Fibroblast of peridontal ligament (primary cell): Measurements from ENCODE around the gene TMEM219.
"Not testable (repeated sequence)": the region's sequence is repeated elsewhere in the genome, so short reads cannot be mapped to it uniquely, and the experiment has no call there.

ENCODE experiments used
- DNase-seq: peaks from one replicate; pipeline ENCODE4 v3.0.0-alpha.2; 2010; ENCODE audit errors: extremely low read depth

Gene TMEM219

DNA sequence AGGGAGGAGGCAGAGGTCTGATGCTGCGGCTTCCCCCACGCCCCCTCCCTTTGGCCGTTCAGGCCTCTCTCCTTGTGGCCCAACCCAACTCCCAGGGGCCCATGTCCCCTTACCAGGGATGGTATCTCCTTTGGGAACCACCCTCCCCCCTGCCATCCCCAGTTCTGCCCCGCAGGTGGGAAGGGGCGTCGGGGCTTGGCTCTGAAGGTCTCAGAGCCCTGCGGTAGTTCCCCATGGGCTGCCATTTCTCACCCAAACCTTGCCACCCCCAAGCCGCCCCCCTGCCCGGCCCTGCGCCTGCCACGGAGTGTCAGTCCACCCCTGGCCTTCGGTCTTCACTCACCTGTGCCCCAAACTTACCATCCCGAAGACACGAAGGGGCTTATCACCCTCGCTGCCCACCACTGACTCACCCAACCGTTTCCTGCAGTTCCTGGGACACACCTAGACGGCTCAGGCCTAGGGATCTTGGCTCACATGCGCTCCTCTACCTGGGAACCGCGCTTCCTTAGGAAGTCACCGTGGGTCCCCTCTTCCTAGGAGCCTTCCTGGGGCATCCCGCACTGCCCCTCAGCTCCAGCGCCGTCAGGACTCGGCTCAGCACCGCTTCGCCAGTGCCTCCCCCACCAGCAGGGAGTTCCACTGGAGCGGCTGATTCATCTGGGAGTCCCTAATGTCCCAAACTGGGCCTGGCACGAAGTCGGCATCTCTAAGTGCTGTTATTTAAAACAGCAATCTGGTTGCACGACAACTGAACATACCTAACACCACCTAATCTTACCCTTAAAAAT is 50.0 kb downstream of the TMEM219 start:
- DNase-seq = no peak

DNA sequence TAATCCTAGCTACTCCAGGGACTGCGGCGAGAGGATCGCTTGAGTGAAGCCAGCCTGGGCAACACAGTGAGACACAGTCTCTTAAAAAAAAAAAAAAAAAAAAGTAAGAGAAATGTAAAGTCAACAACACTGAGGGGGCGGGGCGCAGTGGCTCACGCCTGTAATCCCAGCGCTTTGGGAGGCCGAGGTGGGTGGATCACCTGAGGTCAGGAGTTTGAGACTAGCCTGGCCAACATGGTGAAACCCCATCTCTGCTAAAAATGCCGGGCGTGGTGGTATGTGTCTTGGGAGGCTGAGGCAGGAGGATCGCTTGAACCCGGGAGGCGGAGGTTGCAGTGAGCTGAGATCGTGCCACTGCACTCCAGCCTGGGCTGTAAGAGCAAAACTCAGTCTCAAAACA is 50.7 kb downstream of the TMEM219 start:
- DNase-seq = not testable (repeated sequence)

DNA sequence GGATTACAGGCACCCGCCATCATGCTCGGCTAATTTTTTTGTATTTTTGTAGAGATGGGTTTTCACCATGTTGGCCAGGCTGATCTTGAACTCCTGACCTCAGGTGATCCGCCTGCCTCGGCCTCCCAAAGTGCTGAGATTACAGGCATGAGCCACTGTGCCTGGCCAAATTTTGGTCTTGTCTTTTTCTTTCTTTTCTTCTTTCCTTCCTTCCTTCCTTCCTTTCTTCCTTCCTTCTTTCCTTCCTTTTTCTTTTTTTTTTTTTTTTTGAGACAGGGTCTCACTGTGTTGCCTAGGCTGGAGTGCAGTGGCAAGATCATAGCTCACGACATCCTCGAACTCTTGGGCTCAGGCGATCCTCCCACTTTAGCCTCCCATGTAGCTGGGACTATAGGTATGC is 53.6 kb downstream of the TMEM219 start:
- DNase-seq = not testable (repeated sequence)

DNA sequence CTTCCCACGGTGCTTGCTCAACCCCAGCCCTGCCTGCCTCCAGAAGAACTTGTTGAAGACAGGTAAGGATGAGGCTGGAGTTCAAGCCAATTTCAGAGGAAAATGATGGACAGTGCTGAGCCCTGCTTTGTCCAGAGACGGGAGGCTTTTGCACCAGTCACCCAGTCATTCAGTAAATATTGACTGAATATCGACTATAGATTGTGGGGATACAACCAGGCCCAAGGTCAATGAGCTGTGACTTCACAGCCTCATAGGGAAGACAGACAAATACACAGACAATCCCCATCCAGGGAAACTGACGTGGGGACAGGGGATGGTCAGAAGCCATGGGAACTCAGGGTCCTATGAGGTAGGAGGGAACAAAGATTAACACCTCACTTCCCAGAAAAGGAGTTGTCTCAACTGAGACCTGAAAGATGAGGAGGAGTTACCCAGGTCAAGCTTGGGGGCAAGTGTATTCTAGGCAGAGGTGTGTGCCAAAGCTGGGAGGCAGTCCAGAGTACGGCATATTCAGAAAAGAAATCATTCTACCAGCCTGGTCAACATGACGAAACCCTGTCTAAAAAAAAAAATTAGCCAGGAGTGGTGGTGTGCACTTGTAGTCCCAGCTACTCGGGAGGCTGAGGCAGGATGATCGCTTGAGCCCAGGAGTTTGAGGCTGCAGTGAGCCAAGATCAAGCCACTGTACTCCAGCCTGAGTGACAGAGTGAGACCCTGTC is 54.8 kb downstream of the TMEM219 start:
- no peak for DNase-seq

DNA sequence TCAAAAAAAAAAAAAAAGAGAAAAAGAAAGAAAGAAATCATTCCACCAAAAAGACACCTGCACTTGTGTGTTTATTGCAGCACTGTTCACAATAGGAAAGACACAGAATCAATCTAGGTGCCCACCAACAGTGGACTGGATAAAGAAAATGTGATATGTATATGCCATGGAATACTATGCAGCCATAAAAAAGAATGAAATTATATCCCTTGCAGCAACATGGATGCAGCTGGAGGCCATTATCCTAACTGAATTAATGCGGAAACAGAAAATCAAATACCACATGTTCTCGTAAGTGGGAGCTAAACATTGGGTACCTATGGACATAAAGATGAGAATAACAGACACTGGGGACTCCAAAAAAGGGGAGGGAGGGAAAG is 55.4 kb downstream of the TMEM219 start:
- no peak for DNase-seq

DNA sequence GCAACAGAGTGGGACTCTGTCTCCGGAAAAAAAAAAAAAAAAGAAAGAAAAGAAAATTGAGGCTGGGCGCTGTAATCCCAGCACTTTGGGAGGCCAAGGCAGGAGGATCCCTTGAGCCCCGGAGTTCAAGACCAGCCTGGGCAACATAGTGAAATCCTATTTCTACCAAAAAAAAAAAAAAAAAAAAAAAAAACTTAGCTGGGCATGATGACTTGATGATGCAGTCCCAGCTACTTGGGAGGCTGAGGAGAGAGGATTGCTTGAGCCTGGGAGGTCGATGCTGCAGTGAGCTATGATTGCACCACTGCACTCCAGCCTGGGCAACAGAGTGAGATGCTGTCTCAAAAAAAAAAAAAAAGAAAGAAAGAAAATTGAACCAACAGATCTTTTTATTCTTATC is 56.1 kb downstream of the TMEM219 start:
- not testable (repeated sequence) for DNase-seq

DNA sequence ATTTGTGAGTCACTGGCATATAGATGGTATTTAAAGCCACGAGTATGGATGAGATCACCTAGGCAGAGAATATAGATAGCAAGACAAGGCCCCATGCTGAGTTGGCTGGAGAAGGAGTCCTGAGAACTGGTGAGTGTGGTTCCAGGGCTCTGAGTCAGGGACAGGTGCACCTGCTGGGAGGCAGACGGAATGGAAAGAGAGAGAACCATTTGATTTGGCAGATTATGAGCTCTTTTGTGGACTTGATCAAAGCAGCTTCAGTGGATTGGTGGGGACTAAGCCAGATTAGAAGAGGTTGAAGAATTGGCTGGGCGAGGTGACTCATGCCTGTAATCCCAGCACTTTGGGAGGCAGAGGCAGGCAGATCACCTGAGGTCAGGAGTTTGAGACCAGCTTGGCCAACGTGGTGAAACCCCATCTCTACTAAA is 56.9 kb downstream of the TMEM219 start:
- no peak for DNase-seq
